ENCODE measurements around the gene TMPRSS11D. TPM values are rescaled to one million over a fixed set of nuclear protein-coding genes. Genes with fewer than 3 reads are reported as not detected.

Gene TMPRSS11D
- total and polyA plus RNA-seq, 2 donors (not counting 1 experiment from before 2014, with no cell fraction given), result not detected

GRCh38 chr4:67892253-67892652 lies 8.5 kb upstream of the TMPRSS11D start:
- TF ChIP-seq, protein P1, sequence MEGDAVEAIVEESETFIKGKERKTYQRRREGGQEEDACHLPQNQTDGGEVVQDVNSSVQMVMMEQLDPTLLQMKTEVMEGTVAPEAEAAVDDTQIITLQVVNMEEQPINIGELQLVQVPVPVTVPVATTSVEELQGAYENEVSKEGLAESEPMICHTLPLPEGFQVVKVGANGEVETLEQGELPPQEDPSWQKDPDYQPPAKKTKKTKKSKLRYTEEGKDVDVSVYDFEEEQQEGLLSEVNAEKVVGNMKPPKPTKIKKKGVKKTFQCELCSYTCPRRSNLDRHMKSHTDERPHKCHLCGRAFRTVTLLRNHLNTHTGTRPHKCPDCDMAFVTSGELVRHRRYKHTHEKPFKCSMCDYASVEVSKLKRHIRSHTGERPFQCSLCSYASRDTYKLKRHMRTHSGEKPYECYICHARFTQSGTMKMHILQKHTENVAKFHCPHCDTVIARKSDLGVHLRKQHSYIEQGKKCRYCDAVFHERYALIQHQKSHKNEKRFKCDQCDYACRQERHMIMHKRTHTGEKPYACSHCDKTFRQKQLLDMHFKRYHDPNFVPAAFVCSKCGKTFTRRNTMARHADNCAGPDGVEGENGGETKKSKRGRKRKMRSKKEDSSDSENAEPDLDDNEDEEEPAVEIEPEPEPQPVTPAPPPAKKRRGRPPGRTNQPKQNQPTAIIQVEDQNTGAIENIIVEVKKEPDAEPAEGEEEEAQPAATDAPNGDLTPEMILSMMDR (conservative IDR thresholded peaks at IDR 0.05 in 1 of 2, IDR thresholded peaks at IDR 0.05 in 1 of 2; ENCODE audit: low read depth in 1 of 2, low read length in 2 of 2), result no peak
- TF ChIP-seq EZH2 (IDR thresholded peaks at IDR 0.05; ENCODE audit: low read length, missing control alignments), result no peak
- Histone ChIP-seq H4K20me1 (ENCODE audit: control insufficient read depth, extremely low read depth, insufficient read depth, low read length) (no peaks in the 10 kb centered on the region), H3K27ac (ENCODE audit: insufficient read depth, low read length) (no peak overlapping the region), H3K36me3 (ENCODE audit: control insufficient read depth, insufficient read depth, low read length) (no peaks in the 10 kb centered on the region), H2AFZ (ENCODE audit: low read length) (no peak overlapping the region), H3K27me3 (ENCODE audit: control insufficient read depth, insufficient read depth, low read length) (no peaks in the 10 kb centered on the region), H3K9me3 (ENCODE audit: control insufficient read depth, insufficient read depth, low read depth, low read length) (no peaks in the 10 kb centered on the region), H3K4me2 (ENCODE audit: extremely low read depth, insufficient read depth, low read length) (no peak overlapping the region), H3K4me3 (replicated peaks in 1 of 4; ENCODE audit: control extremely low read depth in 1 of 4, insufficient read depth in 1 of 4, low read depth in 3 of 4, low read length in 4 of 4) (no peak overlapping the region), H3K4me1 (ENCODE audit: control insufficient read depth, extremely low read depth, insufficient read depth, low read length) (no peaks in the 10 kb centered on the region), H3K9ac (ENCODE audit: insufficient read depth, low read length) (no peak overlapping the region), H3K79me2 (ENCODE audit: control insufficient read depth, insufficient read depth, low read length) (no peaks in the 10 kb centered on the region)
- DNase-seq (ENCODE audit: low read depth in 2 of 2), result no peak

- no peak for TF ChIP-seq EZH2 (IDR thresholded peaks at IDR 0.05; ENCODE audit: low read length, missing control alignments)
- TF ChIP-seq, protein P1 (conservative IDR thresholded peaks at IDR 0.05 in 1 of 2, IDR thresholded peaks at IDR 0.05 in 1 of 2; ENCODE audit: low read depth in 1 of 2, low read length in 2 of 2), result no peak
- Histone ChIP-seq H3K4me3 (replicated peaks in 1 of 4; ENCODE audit: control extremely low read depth in 1 of 4, insufficient read depth in 1 of 4, low read depth in 3 of 4, low read length in 4 of 4) (no peak overlapping the region), H3K27ac (ENCODE audit: insufficient read depth, low read length) (no peak overlapping the region), H3K36me3 (ENCODE audit: control insufficient read depth, insufficient read depth, low read length) (no peaks in the 10 kb centered on the region), H3K4me1 (ENCODE audit: control insufficient read depth, extremely low read depth, insufficient read depth, low read length) (peaks cover 1% of the 10 kb centered on the region), H4K20me1 (ENCODE audit: control insufficient read depth, extremely low read depth, insufficient read depth, low read length) (no peaks in the 10 kb centered on the region), H3K27me3 (ENCODE audit: control insufficient read depth, insufficient read depth, low read length) (no peaks in the 10 kb centered on the region), H2AFZ (ENCODE audit: low read length) (no peak overlapping the region), H3K9me3 (ENCODE audit: control insufficient read depth, insufficient read depth, low read depth, low read length) (no peaks in the 10 kb centered on the region), H3K79me2 (ENCODE audit: control insufficient read depth, insufficient read depth, low read length) (no peaks in the 10 kb centered on the region), H3K9ac (ENCODE audit: insufficient read depth, low read length) (no peak overlapping the region), H3K4me2 (ENCODE audit: extremely low read depth, insufficient read depth, low read length) (no peak overlapping the region)
- DNase-seq (ENCODE audit: low read depth in 2 of 2), result no peak
Observed at GRCh38 chr4:67891645-67892044, 7.8 kb upstream of the TMPRSS11D start.

DNA sequence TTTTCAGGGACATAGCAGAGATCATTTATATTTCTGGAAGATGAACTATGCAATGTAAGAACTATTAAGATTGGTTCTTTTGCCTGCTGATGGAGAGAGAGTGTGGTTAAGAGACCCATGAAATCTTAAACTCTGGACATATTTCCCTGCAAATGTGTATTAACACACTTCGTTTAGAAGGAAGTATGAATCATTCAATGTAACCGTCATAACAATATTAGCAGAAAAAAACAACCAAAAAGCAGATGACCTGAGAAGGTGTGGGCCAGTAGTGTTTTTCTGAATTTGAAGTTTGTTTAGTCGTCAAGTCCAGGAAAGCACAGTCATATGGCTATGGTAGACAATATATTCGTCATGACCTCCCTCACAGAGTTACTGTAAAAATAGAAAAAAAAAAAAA lies 2.5 kb upstream of the TMPRSS11D start:
- Histone ChIP-seq H3K9ac (ENCODE audit: insufficient read depth, low read length) (no peak overlapping the region), H2AFZ (ENCODE audit: low read length) (peak overlapping the region; percentile 75), H4K20me1 (ENCODE audit: control insufficient read depth, extremely low read depth, insufficient read depth, low read length) (no peaks in the 10 kb centered on the region), H3K4me3 (replicated peaks in 1 of 4; ENCODE audit: control extremely low read depth in 1 of 4, insufficient read depth in 1 of 4, low read depth in 3 of 4, low read length in 4 of 4) (no peak overlapping the region), H3K36me3 (ENCODE audit: control insufficient read depth, insufficient read depth, low read length) (no peaks in the 10 kb centered on the region), H3K27ac (ENCODE audit: insufficient read depth, low read length) (peak overlapping the region; percentile 88), H3K27me3 (ENCODE audit: control insufficient read depth, insufficient read depth, low read length) (no peaks in the 10 kb centered on the region), H3K79me2 (ENCODE audit: control insufficient read depth, insufficient read depth, low read length) (no peaks in the 10 kb centered on the region), H3K4me1 (ENCODE audit: control insufficient read depth, extremely low read depth, insufficient read depth, low read length) (peaks cover 9% of the 10 kb centered on the region), H3K9me3 (ENCODE audit: control insufficient read depth, insufficient read depth, low read depth, low read length) (no peaks in the 10 kb centered on the region), H3K4me2 (ENCODE audit: extremely low read depth, insufficient read depth, low read length) (peak overlapping the region; percentile 21)
- TF ChIP-seq EZH2 (IDR thresholded peaks at IDR 0.05; ENCODE audit: low read length, missing control alignments), result no peak
- TF ChIP-seq, protein P1 (conservative IDR thresholded peaks at IDR 0.05 in 1 of 2, IDR thresholded peaks at IDR 0.05 in 1 of 2; ENCODE audit: low read depth in 1 of 2, low read length in 2 of 2), result no peak
- DNase-seq (ENCODE audit: low read depth in 2 of 2), result peak; percentile 27 to 64
